SK-N-SH treated with all-trans-retinoic acid at 6 μM for 48 hours (cell line): Measurements from ENCODE around the gene TRABD2A.

ENCODE experiments used
- ARNTL ChIP-seq: fragments of 450-650 bp; formaldehyde crosslinking; IDR thresholded peaks from 2 replicates; pipeline ENCODE4 v1.5.0; 2020; ENCODE audit warnings: low read depth, mild to moderate bottlenecking, moderate library complexity, borderline replicate concordance
- BACH2 ChIP-seq: fragments of 250-450 bp; sonication (Bioruptor Pico); IDR thresholded peaks from 2 replicates; pipeline ENCODE4 v1.9.0; 2021; ENCODE audit warnings: mild to moderate bottlenecking, borderline replicate concordance
- GLIS3 ChIP-seq: fragments of 250-450 bp; sonication (Bioruptor Pico); IDR thresholded peaks from 2 replicates; pipeline ENCODE4 v1.5.0; 2020; ENCODE audit warnings: mild to moderate bottlenecking, moderate library complexity
- RARB ChIP-seq: fragments of 250-450 bp; sonication (Bioruptor Pico); IDR thresholded peaks from 2 replicates; pipeline ENCODE4 v1.8.0; 2021; ENCODE audit warnings: mild to moderate bottlenecking, moderate library complexity
- SNAI2 ChIP-seq: fragments of 250-450 bp; sonication (Bioruptor Pico); IDR thresholded peaks from 2 replicates; pipeline ENCODE4 v1.5.0; 2020; ENCODE audit warnings: mild to moderate bottlenecking, moderate library complexity
- TCF4 ChIP-seq: fragments of 250-450 bp; sonication (Bioruptor Pico); IDR thresholded peaks from 2 replicates; pipeline ENCODE4 v1.8.0; 2021; ENCODE audit warnings: mild to moderate bottlenecking, moderate library complexity, borderline replicate concordance
- ZC3H10 ChIP-seq: fragments of 250-450 bp; sonication (Bioruptor Pico); IDR thresholded peaks from 2 replicates; pipeline ENCODE4 v1.5.1; 2021; ENCODE audit warnings: mild to moderate bottlenecking, moderate library complexity
- ZFP30 ChIP-seq: fragments of 450-650 bp; formaldehyde crosslinking; IDR thresholded peaks from 2 replicates; pipeline ENCODE4 v1.5.0; 2022; ENCODE audit warnings: mild to moderate bottlenecking, moderate library complexity
- ZNF70 ChIP-seq: fragments of 450-650 bp; formaldehyde crosslinking; IDR thresholded peaks from 2 replicates; pipeline ENCODE4 v1.5.0; 2020; ENCODE audit warnings: mild to moderate bottlenecking, moderate library complexity
- TF ChIP-seq, protein P1 (sequence below): fragments of 250-450 bp; sonication (Bioruptor Pico); IDR thresholded peaks from 2 replicates; pipeline ENCODE4 v1.5.1; 2021; ENCODE audit warnings: mild to moderate bottlenecking, moderate library complexity
- TF ChIP-seq, protein P2 (sequence below): fragments of 250-450 bp; sonication (Bioruptor Pico); IDR thresholded peaks from 2 replicates; pipeline ENCODE4 v1.5.1; 2020; ENCODE audit warnings: low read depth, mild to moderate bottlenecking, moderate library complexity
- TF ChIP-seq, protein P3 (sequence below): fragments of 250-450 bp; sonication (Bioruptor Pico); IDR thresholded peaks from 2 replicates; pipeline ENCODE4 v1.8.0; 2020; ENCODE audit warnings: mild to moderate bottlenecking, moderate library complexity, borderline replicate concordance

DNA sequence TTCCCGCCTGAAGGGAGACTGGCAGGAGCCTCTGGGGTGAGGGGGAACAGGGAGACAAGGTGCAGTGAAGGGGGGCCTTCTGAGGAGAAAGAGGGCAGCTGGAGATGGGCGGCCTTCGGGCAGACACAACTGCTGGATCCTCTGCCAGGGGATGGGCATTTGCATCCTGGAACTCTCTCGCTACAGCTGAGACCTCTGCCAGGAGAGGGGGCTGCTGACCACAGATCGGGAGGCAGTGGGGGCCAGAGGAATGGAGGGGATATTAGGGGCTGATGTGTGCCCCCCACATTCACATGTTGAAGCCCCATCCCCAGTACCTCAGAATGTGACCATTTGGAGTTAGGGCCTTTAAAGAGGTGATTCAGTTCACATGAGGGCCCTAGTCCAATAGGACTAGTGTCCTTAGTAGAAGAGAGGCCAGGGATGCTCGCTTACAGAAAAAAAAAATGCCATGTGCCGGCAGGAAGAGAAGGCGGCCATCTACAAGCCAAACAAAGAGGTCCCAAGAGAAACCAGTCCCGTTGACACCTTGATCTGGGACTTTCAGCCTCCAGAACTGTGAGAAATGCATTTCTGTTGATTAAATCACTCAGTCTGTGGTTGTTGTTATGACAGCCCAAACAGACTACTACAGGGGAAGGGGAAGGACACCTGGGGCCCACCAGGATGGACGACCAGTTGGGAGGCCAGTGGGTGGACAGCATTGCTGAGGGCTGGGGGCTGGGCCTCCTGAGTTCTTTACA lies 50.0 kb downstream of the TRABD2A start:
- no peak for TF ChIP-seq GLIS3
- TF ChIP-seq, protein P1, sequence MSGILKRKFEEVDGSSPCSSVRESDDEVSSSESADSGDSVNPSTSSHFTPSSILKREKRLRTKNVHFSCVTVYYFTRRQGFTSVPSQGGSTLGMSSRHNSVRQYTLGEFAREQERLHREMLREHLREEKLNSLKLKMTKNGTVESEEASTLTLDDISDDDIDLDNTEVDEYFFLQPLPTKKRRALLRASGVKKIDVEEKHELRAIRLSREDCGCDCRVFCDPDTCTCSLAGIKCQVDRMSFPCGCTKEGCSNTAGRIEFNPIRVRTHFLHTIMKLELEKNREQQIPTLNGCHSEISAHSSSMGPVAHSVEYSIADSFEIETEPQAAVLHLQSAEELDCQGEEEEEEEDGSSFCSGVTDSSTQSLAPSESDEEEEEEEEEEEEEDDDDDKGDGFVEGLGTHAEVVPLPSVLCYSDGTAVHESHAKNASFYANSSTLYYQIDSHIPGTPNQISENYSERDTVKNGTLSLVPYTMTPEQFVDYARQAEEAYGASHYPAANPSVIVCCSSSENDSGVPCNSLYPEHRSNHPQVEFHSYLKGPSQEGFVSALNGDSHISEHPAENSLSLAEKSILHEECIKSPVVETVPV (CRISPR knock-in tag): no peak
- TF ChIP-seq BACH2: no peak
- no peak for TF ChIP-seq ZC3H10
- TF ChIP-seq ZNF70 (CRISPR knock-in tag): no peak
- TF ChIP-seq ZFP30 (CRISPR knock-in tag): no peak
- no peak for TF ChIP-seq TCF4 (CRISPR knock-in tag)
- TF ChIP-seq, protein P2, sequence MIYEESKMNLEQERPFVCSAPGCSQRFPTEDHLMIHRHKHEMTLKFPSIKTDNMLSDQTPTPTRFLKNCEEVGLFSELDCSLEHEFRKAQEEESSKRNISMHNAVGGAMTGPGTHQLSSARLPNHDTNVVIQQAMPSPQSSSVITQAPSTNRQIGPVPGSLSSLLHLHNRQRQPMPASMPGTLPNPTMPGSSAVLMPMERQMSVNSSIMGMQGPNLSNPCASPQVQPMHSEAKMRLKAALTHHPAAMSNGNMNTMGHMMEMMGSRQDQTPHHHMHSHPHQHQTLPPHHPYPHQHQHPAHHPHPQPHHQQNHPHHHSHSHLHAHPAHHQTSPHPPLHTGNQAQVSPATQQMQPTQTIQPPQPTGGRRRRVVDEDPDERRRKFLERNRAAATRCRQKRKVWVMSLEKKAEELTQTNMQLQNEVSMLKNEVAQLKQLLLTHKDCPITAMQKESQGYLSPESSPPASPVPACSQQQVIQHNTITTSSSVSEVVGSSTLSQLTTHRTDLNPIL (CRISPR knock-in tag): no peak
- TF ChIP-seq, protein P3, sequence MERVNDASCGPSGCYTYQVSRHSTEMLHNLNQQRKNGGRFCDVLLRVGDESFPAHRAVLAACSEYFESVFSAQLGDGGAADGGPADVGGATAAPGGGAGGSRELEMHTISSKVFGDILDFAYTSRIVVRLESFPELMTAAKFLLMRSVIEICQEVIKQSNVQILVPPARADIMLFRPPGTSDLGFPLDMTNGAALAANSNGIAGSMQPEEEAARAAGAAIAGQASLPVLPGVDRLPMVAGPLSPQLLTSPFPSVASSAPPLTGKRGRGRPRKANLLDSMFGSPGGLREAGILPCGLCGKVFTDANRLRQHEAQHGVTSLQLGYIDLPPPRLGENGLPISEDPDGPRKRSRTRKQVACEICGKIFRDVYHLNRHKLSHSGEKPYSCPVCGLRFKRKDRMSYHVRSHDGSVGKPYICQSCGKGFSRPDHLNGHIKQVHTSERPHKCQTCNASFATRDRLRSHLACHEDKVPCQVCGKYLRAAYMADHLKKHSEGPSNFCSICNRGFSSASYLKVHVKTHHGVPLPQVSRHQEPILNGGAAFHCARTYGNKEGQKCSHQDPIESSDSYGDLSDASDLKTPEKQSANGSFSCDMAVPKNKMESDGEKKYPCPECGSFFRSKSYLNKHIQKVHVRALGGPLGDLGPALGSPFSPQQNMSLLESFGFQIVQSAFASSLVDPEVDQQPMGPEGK (CRISPR knock-in tag): no peak
- TF ChIP-seq RARB (CRISPR knock-in tag): no peak
- no peak for TF ChIP-seq SNAI2 (CRISPR knock-in tag)
- no peak for TF ChIP-seq ARNTL (CRISPR knock-in tag)
